Eye (tissue), 1 donor: ENCODE measurements around the gene LITAF.
A peak's percentile ranks its signal among the peaks of the same experiment; 100 is the strongest.
"Not testable (repeated sequence)": the region's sequence is repeated elsewhere in the genome, so short reads cannot be mapped to it uniquely, and the experiment has no call there.

Experiments used
- DNase-seq: peaks from one replicate; pipeline ENCODE4 v3.0.0-alpha.2; 2015

The LITAF gene

DNA sequence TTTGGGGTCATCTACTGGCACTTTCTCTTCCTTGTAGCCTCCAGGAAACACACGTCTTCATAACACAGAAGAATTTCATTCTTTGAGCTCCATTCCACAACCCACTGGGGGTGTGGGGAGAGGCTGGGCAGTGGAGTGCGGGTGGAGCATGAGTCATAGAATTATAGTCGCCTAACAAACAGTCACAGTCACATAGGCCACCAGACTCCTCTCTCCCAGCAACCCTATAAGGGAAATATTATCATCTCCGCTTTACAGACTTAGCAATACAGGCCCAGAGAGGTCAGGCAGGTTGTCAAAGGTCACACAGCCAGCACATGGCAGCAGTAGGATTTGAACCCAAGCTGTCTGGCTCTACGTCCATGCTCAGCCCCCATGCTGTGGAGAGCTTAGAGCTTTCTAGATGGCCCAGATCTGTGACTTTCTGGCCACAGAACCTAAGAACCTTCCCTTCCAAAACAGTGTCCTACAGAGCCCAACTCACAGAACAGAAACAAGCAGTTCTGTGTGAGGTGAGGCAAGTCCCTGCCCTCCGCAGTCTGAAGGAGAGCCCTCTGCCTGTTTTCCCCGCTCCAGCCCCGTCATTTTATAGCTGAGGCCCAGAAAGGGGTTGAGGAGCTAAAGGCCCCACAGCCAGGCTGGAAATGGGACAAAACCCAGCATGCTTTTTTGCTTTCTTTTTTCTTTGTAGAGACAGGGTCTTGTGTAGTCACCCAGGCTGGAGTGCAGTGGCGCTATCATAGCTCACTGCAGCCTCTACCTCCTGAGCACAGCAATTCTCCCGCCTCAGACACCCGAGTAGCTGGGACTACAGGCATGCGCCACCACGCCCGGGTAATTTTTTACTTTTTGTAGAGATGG, 10.7 kb upstream of the LITAF start:
- DNase-seq = peak; percentile 86

DNA sequence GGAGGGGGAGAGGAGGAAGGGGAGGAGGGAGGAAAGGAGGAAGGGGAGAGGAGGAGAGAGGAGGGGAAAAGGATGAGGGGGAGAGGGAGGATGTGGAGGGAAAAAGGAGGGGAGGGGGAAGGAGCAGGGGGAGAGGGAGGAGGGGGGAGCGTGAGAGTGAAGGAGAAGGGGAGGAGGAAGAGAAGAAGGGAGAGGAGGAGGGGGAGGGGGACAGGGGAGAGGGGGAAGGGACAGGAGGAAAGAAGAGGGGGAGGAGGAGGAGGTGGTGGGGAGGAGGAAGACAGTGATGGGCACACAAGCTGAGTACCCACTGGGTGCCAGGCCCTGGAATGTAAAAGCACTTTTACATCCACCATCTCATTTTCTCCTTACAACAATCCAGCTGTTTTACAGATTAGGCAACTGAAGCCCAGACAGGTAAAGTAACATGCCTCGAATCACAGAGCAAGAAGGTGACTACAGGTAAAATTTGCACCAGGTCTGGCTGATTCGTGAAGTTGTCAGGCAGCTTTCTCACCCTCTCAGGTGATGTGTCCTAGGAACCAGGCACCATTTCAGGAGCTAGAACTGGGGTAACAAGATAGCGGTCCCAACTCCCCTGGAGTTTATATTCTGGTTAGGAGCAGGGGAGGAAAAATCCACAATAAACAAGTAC, 10.0 kb upstream of the LITAF start:
- DNase-seq = no peak

DNA sequence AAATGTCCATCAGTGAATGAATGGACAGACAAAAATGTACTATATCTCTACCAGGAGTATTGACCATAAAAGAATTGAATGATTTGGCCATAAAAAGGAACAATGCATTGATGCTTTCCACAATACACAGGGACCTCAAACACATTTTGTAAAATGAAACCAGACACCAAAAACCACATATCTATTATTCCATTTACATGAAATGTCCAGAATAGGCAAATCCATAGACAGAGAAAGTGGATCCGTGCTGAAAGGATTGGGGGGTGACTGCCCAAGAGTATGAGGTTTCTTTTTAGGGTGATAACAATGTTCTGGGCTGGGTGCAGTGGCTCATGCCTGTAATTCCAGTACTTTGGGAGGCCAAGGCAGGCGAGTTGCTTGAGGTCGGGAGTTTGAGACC, 6.9 kb upstream of the LITAF start:
- DNase-seq = no peak

DNA sequence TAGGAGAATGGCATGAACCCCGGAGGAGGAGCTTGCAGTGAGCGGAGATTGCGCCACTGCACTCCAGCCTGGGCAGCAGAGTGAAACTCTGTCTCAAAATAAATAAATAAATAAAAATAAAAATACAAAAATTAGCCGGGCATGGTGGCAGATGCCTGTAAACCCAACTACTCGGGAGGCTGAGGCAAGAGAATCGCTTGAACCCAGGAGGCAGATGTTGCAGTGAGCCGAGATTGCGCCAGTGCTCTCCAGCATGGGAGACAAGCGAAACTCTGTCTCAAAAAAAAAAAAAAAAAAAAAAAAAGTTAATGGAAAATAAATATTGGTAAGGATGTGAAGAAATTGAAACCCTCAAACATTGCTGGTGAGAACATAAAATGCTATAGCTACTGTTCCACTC, 6.4 kb upstream of the LITAF start:
- DNase-seq = not testable (repeated sequence)

DNA sequence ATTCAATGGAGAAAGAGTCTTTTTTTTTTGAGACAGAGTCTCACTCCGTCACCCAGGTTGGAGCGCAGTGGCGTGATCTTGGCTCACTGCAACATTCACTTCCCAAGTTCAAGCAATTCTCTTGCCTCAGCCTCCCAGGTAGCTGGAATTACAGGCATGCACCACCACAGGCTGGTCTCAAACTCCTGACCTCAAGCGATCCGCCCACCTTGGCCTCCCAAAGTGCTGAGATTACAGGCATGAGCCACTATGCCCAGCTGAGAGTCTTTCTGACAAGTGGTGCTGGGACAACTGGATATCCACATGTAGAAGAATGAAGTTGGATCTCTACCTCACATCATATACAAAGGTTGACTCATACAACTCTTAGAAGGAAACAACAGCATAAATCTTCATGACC, 4.9 kb upstream of the LITAF start:
- DNase-seq = not testable (repeated sequence)

DNA sequence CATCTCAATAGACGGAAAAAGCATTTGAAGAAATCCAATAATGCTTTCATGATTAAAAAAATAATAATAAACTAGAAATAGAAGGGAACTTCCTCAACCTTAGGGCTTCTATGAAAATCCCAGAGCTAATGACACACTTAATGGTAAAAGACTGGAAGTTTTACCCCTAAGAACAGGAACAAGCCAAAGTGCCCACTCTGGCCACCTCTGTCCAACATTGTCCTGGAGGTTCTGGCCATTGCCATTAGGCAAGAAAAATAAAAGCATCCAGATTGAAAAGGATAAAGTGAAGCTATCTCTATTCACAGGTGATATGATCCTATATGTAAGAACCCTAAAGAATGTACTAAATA, 2.5 kb upstream of the LITAF start:
- no peak for DNase-seq

DNA sequence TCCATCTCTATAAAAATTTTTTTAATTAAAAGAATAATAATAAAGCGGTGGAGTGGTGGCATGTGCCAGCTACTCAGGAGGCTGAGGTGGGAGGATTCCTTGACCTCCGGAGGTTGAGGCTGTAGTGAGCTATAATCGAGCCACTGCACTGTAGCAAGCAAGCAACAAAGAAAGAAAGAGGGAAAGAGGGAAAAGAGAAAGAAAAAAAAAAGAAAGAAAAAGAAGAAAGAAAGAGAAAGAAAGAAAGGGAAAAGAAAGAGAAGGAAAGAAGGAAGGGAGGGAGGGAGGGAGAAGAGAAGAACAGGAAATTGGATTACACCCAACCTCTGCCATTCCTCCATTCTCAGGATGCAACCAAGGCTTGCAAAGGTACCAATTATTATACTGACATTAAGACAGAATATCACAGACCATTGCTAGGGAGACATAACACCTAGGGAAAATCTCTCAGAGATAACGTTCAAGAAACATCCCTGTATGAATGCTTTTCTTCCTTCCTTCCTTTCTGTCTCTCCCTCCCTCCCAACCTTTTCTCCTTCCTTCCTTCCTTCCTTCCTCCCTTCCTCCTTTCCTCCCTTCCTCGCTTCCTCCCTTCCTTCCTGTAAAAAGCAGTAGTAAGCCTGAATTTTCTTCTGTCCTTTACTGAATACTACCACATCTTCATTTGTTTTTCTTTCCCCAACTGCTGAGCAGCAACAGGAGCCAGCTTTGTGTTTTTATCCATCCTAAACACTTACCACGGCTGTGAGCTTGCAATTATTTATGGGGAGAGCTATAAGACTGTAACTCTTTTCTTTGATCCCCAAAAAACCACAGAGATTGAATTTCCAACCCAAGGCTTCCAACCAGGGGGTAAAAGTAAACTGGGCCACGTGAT, 1.8 kb upstream of the LITAF start:
- DNase-seq = no peak

DNA sequence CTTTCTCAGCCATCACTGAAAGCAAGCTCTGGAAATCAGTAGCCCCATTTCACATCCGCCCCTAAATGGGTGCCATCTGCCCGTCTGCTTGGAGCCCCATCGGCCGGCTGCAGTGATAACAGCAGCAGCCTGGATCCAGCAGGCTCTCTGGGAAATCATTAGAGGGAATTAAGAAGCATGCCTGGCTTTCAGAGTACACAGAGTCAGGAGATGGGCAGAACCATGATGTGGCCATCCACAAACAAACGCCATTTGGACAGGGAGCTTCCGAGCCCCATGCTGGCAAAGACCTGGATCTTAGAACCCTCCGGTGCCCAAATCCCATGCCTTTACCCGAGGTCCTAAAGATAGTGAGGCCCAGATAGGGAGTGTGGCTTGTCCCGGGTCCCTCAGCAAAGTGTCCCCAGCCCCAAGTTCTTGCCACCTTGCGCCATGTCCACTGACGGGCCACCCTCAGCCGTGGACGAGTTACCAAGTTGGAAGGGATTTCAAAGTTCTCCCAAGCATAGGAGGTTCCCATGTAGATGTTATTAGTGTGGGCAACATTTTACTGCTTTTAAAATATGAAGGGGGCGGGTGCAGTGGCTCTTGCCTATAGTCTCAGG, 1.0 kb upstream of the LITAF start:
- DNase-seq = no peak

DNA sequence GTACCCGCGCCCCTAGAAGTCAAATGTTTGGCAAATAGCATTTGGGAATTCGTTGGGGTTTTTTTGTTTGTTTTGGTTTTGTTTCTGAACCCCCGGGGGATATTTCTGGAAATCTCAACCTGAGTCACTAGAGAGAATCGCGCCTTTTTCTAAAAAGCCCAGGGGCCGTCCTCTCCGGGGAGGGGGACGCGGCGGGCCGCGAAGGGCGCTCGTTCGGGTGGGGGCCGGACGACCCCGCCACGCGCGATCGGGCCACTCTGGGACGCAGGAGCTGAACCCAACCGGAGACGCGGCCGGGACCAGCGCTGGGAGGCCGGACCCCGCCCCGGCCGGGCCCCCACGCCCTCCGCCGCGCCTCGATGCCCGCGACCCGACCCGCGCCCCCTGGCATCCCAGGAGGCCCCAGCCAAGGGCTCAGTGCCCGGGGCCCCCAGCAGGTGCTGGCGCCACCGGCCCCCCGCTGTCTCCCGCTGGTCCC, 302 bp downstream of the LITAF start:
- peak; percentile 51 for DNase-seq

DNA sequence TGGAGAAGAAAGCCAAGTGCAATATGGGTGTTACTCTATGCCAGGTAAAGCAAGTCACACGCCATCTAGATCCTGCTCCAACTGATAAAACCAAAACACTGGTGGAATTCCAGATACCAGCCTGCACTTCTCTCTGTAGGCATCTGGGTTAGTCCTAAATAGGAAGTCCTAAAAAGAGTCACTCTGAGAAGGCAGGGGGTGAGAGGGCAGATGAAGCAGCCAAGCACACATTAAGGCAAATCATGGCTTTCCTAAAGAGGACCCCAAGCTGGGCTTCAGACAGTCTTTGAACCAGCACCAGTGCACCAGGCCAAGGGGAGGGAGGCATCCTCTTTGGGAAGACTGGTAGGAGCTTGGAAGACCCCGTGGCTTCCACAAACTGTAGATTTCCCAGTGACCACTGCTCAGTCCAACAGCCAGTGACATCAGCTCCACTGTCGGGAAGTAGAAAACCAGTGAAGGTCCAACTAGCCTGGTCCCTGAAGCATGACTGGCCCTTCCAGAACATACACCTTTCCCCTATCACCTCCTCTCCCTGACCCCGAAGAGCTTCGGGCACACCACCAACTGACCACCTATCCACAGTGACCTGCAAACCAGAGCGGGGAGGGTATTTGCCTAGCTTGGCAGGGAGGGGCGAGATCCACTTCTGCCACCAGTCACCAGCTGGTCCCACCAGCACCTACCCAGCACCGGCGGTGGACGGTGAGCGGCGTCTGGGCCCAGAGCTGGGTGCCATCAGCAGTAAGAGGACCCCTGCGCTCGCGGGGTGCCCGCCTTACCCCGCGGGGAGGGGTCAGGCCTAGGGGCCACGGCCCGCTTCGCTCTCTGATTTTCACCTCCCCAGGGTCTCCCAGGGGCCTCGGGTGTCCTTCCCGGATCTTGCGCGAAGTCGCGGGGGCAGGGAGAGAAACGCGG, 1.0 kb downstream of the LITAF start:
- no peak for DNase-seq

DNA sequence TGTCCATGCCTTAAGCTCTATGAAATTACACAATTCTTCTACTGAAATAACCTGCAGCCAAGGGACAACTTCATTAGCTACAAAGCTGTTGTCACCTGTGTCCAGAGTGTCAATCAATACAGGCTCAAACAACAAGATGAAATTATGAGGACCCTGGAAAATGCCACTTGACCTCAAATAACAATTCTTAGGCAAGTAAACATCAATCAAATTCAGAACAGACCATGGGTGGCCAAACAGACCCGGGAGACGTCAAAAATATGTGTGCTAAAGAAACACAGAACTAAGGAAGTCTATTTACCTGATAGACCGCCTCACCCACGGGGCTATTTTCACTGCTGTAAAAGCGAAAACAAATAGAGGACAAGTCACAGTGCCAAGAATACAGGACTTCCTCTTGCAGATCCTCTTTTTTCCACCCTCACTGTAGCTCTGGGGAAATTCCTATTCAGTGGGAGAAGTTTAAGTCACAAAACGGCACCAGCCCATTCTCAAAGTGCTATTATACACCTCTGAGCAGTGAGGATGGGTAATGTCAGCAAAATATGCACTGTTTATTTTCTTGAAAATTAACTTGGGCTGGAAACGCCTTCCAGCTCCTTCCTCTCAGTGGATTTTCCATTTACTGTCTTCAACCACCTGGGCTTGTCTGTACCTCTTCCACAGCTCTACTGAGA, 2.7 kb downstream of the LITAF start:
- no peak for DNase-seq

DNA sequence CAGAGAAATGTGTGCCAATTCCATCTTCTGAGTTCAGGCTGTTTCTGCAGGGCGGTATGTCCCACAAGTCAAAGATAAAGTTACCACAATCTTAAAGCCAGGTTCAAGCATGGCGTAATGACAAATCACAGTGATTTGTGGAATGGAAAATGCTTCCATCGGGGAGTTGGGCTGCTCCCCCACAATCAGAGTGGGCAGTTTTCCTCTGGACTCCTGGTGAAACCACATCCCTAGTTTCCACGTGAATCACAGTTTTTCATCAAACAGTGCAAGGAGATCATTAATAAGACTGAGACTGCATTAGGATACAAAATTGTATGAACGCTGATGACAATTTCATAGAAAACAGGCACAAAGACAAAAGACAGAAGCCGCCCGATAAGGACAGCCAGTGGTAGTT, 3.6 kb downstream of the LITAF start:
- no peak for DNase-seq

DNA sequence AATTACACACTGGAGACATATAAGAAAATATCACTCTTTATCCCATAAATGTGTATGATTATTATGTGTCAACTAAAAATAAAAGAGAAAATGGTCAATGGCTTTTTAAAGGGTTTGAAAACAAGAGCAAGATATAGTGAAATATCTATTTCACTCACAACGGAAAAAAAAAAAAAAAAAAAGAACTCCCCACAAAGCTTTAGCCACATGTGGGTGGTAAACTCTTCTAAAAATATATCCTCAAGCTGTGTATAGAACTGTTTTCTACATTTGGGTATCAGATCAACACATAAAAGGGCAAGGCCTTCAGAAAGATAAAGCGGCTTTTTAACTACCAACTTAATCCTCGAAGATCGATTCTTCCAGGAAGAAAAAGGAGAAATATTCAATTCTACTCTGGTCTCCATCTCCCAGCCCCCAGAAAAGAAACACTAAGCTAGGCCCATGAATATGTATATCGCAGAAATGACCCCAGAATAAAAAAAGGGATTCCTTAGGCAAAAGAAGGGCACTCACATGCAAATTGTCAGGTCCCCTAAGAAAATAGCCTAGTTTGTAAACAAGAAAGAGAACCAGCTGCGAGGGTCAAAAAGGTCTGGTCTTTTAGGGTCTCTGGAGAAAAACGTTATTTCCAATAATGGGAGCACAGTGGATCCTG, 4.4 kb downstream of the LITAF start:
- no peak for DNase-seq

DNA sequence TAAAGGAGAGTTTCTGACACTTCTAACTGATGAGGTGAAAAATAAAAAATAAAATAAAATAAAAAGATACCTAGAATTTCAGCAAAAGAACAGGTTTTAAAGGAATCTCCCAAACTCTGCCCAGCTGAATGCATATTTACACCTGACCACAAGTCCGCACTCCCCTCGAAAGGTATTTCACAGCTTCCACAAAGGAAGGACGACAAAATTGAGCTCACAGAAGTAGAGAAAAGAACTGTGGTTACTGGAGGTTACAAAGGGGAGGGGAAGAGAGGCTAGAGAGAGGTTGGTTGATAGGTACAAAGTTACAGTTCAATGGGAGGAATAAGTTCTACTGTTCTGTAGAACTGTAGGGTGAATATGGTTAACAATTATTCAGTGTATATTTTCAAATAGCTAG, 5.0 kb downstream of the LITAF start:
- DNase-seq = no peak

DNA sequence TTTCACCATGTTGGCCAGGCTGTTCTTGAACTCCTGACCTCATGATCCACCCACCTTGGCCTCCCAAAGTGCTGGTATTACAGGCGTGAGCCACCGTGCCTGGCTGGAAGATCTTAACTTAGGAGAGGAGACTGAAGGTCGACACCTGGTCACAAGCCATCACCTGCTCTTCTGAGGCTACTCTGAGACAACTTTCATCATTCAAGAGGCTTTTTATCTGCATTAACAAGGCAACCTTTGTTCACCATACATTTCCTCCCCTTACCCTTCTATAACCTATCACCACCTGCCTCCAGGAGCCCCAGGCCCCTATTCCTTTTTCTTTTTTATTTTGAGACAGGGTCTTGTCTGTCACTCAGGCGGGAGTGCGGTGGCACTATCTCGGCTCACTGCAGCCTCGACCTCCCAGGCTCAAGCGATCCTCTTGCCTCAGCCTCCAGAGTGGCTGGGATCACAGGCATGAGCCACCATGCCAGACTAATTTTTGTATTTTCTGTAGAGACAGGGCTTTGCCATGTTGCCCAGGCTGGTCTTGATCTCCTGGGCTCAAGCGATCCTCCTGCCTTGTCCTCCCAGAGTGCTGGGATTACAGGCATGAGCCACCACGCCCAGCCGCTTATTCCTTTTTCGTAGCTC, 6.2 kb downstream of the LITAF start:
- no peak for DNase-seq

DNA sequence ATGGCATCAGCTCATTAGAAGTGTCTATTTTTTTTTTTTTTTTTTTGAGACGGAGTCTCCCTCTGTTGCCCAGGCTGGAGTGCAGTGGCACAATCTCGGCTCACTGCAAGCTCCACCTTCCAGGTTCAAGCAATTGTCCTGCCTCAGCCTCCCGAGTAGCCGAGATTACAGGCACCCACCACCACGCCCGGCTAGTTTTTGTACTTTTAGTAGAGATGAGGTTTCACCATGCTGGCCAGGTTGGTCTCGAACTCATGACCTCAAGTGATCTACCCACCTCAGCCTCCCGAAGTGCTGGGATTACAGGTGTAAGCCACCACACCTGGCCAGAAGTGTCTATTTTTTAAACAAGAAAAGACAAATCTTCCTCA, 9.4 kb downstream of the LITAF start:
- DNase-seq = not testable (repeated sequence)

DNA sequence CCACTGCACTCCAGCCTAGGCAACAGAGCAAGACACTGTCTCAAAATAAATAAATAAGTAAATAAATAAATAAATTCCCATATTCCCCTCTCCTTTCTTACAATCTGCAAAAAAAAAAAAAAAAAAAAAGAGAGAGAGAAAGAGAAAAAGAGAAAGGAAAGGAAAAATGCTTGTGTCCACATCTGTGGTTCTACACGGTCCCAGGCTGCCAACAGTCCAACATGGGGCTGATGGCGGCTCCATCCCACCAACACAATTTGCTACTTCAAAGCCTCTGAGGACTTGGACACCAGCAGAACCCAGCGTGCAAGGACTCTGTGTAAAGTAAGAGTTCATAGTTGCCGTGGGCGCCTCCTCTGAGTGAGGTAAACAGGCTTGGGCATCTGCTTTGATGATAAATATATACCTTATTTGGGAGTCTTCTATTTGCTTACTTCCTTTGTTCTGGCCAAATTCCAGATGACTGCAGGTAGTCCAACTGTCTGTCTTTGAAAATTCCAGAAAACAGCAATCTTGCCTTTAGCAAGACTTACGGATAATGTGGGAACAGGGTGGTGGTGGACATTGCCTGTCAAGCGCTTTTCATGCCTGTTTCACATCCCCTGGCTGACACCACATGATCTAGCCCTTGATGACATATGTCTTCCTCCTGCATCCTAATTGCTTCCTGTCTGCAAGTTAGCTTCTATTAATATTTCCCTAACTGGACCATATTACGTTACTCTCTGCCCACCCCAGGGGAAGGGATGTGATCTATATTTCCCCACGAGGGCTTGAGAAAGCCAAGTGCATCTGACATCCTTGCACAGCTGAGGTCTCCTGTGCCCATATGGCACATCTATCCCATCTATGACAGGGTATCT, 10.1 kb downstream of the LITAF start:
- DNase-seq = no peak

DNA sequence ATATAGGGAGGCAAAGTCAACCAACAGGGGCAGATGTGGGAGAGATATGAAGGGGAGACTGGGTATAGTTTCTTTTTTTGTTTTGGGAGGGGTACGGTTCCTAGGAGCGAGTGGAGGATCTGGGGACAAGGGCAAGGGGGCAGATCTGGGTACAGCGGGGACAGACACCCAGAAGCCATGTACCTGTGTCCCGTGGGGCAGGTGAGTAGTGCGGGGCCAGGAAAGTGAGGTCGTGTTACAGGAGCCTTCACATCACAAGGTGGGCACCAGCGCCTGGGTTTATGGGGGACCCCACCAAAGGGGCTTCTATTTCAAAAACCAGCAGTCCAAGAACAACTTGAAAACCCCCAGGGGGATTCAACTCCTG, 11.5 kb downstream of the LITAF start:
- no peak for DNase-seq

DNA sequence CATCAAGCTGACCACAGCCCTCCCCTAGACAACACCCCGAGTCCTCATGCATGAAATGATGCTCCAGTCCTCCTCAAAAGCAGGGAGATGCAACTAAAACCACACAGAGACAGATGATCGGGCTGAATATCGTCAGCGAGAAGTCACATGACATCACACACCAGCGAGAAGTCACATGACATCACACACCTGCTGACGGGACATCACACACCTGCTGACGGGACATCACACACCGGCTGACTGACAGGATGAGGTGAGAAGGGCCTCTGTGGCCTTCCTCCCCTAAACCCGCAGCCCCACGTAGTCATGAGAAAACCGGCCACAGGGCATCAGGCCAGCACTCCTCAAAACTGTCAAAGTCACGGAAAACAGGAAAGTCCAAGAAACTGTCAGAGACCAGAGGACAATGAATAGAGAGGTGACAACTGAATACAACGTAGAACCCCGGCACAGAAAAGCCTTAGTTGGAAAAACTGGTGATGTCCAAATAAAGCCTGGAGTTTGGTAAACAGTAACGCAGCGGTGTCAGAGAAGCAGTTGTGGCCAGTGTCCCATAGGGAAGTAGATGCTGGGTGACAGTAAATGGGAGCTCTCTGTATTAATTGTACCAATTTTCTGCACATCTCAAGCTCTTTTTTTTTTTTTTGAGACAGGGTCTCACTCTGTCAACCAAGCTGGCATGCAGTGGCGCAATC, 14.3 kb downstream of the LITAF start:
- no peak for DNase-seq
